T-helper 17 cell (primary cell): Measurements from ENCODE around the gene PTPRM. TPM values are rescaled to one million over a fixed set of nuclear protein-coding genes. Genes with fewer than 3 reads are reported as not detected.

ENCODE experiments used
- ATAC-seq: fragments of 150-1000 bp; cut with Tn5 transposase; 2 replicates; pipeline ENCODE4 v1.10.0; 2021; ENCODE audit warnings: mild to moderate bottlenecking, moderate library complexity
- DNase-seq, 3 donors: peaks; one replicate each; pipeline versions ENCODE4 v3.0.0 to v3.0.0-alpha.2; 2020 to 2021
- H3K9me3 ChIP-seq: one replicate; pipeline ENCODE4 v1.7.0; 2013; ENCODE audit warnings: low read length, mild to moderate bottlenecking; ENCODE audit not compliant: control insufficient read depth, poor library complexity, severe bottlenecking
- H3K27ac Mint-ChIP-seq: one replicate; pipeline ENCODE4 v1.8.0; 2022; ENCODE audit warnings: mild to moderate bottlenecking, moderate library complexity, mixed read lengths
- H3K27me3 Mint-ChIP-seq: one replicate; pipeline ENCODE4 v1.8.0; 2022; ENCODE audit warnings: mixed read lengths
- H3K36me3 Mint-ChIP-seq: one replicate; pipeline ENCODE4 v1.8.0; 2022; ENCODE audit warnings: low read depth, mixed read lengths
- H3K4me1 Mint-ChIP-seq: one replicate; pipeline ENCODE4 v1.8.0; 2022; ENCODE audit warnings: mild to moderate bottlenecking, mixed read lengths
- H3K4me3 Mint-ChIP-seq: one replicate; pipeline ENCODE4 v1.8.0; 2022; ENCODE audit warnings: mild to moderate bottlenecking, moderate library complexity, mixed read lengths
- total RNA-seq, 4 donors: library from RNA in 2 of 4; stranded (reverse) in 2 of 4; gene quantifications; one replicate each; pipeline ENCODE4 v1.2.3 and lab custom pipeline; 2022 to 2026

PTPRM gene
- total RNA-seq, 2 donors from 2014 or later, result 25.6 to 44.8 TPM

DNA sequence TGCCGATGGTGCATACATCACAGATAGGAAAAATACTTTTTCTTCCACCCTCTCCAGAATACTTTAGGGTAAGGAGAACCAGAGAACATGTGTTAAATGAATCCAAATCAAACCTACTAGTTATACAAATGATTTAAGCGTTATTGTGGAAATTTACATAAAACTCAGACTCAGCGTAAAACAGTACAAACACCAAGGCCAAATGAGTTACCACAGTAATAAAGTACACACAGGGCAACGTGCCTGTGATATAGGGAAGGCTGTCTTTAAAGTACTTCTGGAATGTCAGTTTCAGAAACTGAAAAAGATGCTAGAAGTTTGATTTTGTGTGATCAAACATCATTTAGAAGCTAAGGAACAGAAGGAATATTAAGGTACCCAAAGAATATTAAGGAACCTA, 46.9 kb downstream of the PTPRM start:
- ATAC-seq, result no peak
- no peak overlapping the region for H3K27ac Mint-ChIP-seq
- H3K36me3 Mint-ChIP-seq, result no peaks in the 10 kb centered on the region
- no peak for DNase-seq
- no peaks in the 10 kb centered on the region for H3K4me1 Mint-ChIP-seq
- no peak overlapping the region for H3K4me3 Mint-ChIP-seq
- no peaks in the 10 kb centered on the region for H3K9me3 ChIP-seq
- H3K27me3 Mint-ChIP-seq, result no peaks in the 10 kb centered on the region

DNA sequence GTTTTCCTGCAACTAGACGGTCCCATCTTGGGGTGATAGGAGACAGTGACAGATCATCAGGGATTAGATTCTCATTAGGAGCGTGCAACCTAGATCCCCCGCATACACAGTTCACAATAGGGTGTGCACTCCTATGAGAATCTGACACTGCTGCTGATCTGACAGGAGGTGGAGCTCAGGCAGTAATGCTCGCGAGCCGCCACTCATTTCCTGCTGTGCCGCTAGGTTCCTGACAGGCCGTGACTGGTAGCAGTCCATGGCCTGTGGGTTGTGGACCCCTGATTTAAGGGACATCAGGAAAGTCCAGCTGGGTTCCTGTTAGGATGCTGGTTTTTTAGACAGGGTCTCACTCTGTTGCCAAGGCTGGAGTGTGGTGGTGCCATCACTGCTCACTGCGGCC, 48.7 kb downstream of the PTPRM start:
- no peak for DNase-seq
- no peaks in the 10 kb centered on the region for H3K36me3 Mint-ChIP-seq
- peaks cover 2% of the 10 kb centered on the region for H3K4me1 Mint-ChIP-seq
- no peaks in the 10 kb centered on the region for H3K9me3 ChIP-seq
- no peak overlapping the region for H3K4me3 Mint-ChIP-seq
- H3K27me3 Mint-ChIP-seq, result no peaks in the 10 kb centered on the region
- no peak overlapping the region for H3K27ac Mint-ChIP-seq
- ATAC-seq, result no peak

DNA sequence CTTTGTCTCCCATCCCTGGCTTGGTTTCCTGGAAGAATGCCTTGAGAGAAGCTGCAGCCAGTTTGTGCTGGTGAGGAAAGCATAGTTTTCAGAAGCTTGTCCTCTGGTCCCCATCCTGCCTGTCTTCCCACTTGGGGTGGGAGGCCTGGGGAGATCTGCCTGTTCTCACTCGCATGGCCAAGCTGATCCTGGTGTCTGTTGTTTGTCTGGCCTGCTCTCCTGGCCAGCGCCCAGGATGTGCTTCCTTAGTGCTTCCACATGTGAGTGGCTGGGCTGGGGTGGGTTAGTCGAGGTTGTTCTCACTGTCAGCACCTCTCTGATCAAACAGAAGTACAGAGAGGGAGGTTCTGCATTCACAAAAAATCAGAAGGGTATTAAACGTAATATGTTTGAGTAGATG, 49.5 kb downstream of the PTPRM start:
- DNase-seq (no peak), ATAC-seq (no peak)
- H3K9me3 ChIP-seq, result no peaks in the 10 kb centered on the region
- Mint-ChIP-seq H3K27ac (no peak overlapping the region), H3K27me3 (no peaks in the 10 kb centered on the region), H3K36me3 (no peaks in the 10 kb centered on the region), H3K4me1 (peaks cover 2% of the 10 kb centered on the region), H3K4me3 (no peak overlapping the region)

DNA sequence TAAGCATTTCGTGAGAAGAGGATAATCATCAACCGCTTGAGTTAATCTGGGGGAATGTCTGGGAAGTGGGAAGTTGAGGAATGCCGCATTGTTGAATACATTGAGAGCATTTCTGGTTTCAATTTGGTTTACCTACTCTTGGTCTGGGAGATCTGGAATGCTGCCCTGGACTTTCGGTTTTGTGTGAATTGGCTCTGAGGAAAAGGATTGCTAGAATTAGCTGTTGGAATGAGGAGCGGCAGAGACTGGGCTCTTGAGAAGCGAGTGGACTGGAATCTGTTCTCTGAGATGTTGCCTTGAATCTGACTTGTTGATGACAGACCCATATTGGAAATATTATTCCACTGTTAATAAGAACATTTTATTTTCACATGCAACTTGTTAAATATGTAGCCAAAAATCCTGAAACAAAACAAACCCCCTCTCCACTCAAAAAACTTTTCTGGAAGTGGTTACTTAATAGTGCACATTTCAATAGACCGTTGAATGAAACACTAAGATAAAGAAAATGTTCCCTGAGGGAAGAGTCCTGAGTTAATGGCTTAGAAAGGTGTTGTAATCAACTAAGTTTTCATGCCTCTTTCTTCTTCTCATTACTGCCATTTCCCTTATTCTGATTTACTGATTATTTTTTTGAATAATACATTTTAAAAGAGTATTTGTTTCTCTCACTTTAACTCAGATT, 50.8 kb downstream of the PTPRM start:
- no peaks in the 10 kb centered on the region for H3K27me3 Mint-ChIP-seq
- H3K27ac Mint-ChIP-seq, result no peak overlapping the region
- DNase-seq, result no peak
- H3K4me1 Mint-ChIP-seq, result peaks cover 2% of the 10 kb centered on the region
- ATAC-seq, result no peak
- no peak overlapping the region for H3K4me3 Mint-ChIP-seq
- no peaks in the 10 kb centered on the region for H3K9me3 ChIP-seq
- H3K36me3 Mint-ChIP-seq, result no peaks in the 10 kb centered on the region

DNA sequence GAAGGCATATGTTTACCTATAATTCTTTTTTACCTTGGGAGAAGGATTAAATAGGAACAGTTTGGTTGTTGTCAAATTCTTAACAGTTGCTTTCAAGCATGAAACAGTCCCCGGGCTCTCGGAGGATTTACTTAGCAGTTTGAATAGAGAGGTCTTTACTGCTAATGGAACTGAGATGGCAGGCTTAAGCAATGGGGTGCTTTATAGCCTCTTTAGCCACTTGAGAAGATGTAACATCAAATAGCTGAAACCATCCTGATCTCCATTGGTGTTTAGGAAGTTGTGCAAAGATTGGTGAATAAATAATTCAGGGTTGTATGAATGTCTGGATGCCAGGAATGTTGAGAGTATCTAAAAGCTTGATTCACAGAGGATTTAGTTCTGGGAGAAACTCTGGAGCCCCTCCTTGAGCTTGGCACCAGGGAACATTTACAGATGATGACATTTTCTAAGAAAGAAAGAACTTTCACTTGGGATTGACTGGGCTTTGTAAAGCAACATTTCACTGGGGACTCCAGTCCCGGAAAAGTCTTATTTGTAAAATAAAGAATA, 51.9 kb downstream of the PTPRM start:
- H3K4me1 Mint-ChIP-seq, result peaks cover 2% of the 10 kb centered on the region
- no peak for ATAC-seq

DNA sequence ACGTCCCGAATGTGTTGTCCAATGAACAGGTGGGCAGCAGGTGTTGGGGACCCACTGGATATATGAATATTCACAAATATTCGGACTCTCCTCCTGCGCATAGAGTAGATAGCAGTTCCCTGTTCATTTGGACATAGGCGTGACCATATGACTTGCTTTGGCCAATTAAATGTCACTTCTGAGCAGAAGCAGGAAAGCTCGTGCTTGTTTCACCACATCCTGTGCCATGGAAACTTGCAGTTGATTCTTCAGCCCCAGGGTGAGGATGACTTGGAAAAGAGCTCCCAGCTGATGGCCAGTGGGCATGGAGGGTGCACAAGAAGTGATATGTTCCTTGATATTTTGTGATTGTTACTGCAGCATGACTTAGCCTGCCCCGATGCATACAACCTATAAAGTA, 52.6 kb downstream of the PTPRM start:
- H3K4me3 Mint-ChIP-seq, result no peak overlapping the region
- H3K27ac Mint-ChIP-seq, result no peak overlapping the region
- ATAC-seq, result no peak
- peaks cover 2% of the 10 kb centered on the region for H3K4me1 Mint-ChIP-seq
- no peaks in the 10 kb centered on the region for H3K9me3 ChIP-seq
- H3K27me3 Mint-ChIP-seq, result no peaks in the 10 kb centered on the region
- H3K36me3 Mint-ChIP-seq, result no peaks in the 10 kb centered on the region
- DNase-seq, result no peak

More for the DNA sequence above, 51.9 kb downstream of the PTPRM start:
- no peaks in the 10 kb centered on the region for H3K9me3 ChIP-seq
- Mint-ChIP-seq H3K27me3 (no peaks in the 10 kb centered on the region), H3K27ac (no peak overlapping the region), H3K36me3 (no peaks in the 10 kb centered on the region), H3K4me3 (no peak overlapping the region)
- no peak for DNase-seq

DNA sequence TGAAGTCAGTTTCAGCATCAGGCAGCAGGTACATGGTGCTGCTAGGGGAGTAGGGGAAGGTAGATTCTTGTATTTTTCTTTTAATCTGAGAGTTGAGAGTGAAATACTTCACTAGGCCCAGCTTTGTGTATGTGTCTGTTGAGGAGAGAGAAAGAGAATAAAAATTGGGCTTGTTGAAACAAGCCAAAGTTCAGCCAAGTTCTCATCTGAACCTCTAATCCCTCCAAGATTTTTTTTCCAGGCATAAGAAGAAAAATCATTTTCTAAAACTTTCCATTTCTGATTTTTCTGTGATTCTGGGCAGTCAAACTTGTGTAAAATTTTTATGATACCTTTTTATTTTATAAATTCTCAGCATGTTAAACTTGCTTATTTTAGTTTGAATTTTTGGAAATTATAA, 55.6 kb downstream of the PTPRM start:
- Mint-ChIP-seq H3K4me3 (no peak overlapping the region), H3K36me3 (no peaks in the 10 kb centered on the region), H3K27me3 (no peaks in the 10 kb centered on the region), H3K4me1 (peaks cover 2% of the 10 kb centered on the region), H3K27ac (no peak overlapping the region)
- H3K9me3 ChIP-seq, result no peaks in the 10 kb centered on the region
- DNase-seq (no peak), ATAC-seq (no peak)

DNA sequence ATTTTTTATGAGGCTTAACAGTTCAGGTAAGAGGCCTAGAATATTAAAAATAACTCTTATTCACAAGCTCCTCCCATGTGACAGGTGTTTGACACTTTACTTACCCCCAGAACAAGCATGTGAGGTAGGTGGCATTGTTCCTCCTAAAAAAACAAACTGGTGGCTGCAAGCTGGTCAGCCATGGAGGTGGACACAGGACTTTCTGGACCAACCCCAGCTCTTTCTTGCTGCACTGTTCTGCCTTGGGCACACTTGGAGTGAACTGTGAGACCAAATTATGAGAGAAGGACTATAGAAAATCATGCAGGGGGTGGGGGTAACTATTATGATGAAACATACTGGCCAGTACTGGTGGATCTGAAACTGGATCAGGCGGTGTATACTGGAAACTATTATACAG, 56.6 kb downstream of the PTPRM start:
- no peaks in the 10 kb centered on the region for H3K27me3 Mint-ChIP-seq
- no peaks in the 10 kb centered on the region for H3K9me3 ChIP-seq
- H3K36me3 Mint-ChIP-seq, result no peaks in the 10 kb centered on the region
- ATAC-seq (no peak), DNase-seq (no peak)
- H3K4me3 Mint-ChIP-seq, result no peak overlapping the region
- H3K27ac Mint-ChIP-seq, result no peak overlapping the region
- H3K4me1 Mint-ChIP-seq, result peaks cover 2% of the 10 kb centered on the region

DNA sequence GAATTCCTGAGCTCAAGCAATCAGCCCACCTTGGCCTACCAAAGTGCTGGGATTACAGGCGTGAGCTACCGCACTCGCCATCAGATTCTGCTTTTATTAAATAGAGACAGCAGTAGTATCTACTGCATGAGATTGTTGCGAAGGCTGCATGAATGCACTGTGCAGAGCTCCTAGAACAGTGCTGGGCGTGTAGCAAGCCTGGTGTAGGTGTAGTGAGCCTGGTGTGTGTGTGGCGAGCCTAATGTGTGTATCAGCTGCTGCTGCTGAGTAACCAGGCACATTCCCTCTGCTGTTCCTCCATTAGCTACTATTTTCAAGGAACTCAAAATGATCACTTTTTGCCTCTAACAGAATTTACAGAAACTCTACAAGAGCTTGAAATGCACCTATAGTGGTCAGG, 57.6 kb downstream of the PTPRM start:
- Mint-ChIP-seq H3K27me3 (no peaks in the 10 kb centered on the region), H3K36me3 (no peaks in the 10 kb centered on the region), H3K4me1 (peaks cover 2% of the 10 kb centered on the region), H3K4me3 (no peak overlapping the region), H3K27ac (no peak overlapping the region)
- H3K9me3 ChIP-seq, result no peaks in the 10 kb centered on the region
- DNase-seq (no peak), ATAC-seq (no peak)

DNA sequence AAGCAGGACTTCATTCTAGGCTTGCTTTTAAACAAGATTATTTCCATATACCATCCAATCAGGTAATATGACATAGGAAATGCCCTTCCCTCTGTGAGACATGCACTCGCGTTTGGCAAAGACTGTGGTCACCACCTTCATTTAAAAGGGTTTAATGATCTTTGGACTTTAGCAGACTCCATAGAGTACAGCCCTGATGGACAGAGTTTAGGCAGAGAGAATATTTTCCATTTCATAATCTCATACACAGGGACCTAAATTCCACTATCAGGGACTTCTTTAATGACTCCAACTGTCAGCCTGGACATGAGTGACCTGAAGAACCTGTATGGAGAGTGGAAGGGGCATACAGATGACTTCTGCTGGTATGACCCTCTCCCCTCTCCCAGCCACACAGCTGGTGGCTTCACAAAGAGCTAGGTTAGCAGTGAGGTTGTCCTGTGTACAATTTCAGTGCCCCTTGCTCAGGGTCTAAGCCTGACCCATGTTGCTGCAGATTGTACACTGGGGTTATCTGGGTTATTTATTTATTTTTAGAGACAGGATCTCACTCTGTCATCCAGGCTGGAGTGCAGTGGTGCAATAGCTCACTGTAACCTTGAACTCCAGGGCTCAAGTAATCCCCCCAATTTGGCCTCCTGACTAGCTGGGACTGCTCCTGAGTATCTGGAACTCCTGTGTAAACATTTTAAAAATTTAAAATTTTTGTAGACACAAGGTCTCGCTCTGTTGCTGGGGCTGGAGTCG, 59.2 kb downstream of the PTPRM start:
- no peak overlapping the region for H3K27ac Mint-ChIP-seq
- H3K27me3 Mint-ChIP-seq, result no peaks in the 10 kb centered on the region
- no peaks in the 10 kb centered on the region for H3K36me3 Mint-ChIP-seq
- H3K4me1 Mint-ChIP-seq, result no peaks in the 10 kb centered on the region
- no peaks in the 10 kb centered on the region for H3K9me3 ChIP-seq
- no peak for ATAC-seq
- no peak overlapping the region for H3K4me3 Mint-ChIP-seq
- DNase-seq, result no peak

DNA sequence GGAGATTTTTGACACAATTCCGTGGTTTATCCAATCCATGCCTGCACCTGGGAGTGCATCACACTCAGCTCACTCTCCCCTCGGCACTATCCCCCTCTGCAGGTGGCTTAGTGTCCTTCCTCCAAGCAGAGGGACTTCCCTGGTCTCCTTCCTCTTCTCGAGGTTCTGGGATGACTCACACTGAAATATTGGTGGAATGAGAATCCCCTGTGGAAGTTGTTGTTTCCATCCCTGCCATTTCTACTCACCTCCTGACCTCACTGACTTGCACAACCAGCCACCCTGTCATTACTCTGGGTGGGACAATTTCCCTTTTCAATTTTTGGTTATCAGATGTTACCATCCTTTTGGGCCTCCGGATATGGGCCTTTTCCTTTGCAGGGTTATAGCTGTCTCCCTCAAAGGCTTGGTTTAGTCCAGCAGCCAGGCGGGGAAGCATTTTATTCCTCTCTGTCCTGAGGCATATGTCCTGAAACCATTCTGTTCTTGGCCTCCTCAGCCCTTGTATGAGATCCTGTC, 59.9 kb downstream of the PTPRM start:
- Mint-ChIP-seq H3K4me1 (no peaks in the 10 kb centered on the region), H3K4me3 (no peak overlapping the region), H3K27ac (no peak overlapping the region), H3K27me3 (no peaks in the 10 kb centered on the region), H3K36me3 (no peaks in the 10 kb centered on the region)
- ATAC-seq, result no peak
- H3K9me3 ChIP-seq, result no peaks in the 10 kb centered on the region
- DNase-seq, result no peak

DNA sequence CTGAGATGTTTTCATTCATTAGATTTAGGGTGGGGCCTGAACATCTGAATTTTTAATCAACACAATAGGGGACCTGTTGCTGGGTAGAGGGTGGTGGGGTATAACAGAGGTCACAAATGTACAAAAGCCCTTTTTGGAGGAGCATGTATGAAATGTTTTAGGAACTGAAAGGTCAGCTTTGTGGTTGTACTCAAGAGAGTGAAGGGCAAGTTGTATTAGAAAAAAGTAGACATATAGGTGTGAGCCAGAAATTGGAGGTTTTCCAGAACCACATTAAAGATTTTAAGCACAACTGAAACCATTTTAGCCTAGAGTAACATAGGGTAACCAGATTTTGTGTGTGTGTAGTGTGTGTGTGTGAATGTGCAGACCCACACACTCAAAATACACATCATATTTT, 62.3 kb downstream of the PTPRM start:
- DNase-seq, result no peak
- ATAC-seq, result no peak
- Mint-ChIP-seq H3K4me3 (no peak overlapping the region), H3K27me3 (no peaks in the 10 kb centered on the region), H3K36me3 (no peaks in the 10 kb centered on the region), H3K27ac (no peak overlapping the region), H3K4me1 (no peaks in the 10 kb centered on the region)
- no peaks in the 10 kb centered on the region for H3K9me3 ChIP-seq

DNA sequence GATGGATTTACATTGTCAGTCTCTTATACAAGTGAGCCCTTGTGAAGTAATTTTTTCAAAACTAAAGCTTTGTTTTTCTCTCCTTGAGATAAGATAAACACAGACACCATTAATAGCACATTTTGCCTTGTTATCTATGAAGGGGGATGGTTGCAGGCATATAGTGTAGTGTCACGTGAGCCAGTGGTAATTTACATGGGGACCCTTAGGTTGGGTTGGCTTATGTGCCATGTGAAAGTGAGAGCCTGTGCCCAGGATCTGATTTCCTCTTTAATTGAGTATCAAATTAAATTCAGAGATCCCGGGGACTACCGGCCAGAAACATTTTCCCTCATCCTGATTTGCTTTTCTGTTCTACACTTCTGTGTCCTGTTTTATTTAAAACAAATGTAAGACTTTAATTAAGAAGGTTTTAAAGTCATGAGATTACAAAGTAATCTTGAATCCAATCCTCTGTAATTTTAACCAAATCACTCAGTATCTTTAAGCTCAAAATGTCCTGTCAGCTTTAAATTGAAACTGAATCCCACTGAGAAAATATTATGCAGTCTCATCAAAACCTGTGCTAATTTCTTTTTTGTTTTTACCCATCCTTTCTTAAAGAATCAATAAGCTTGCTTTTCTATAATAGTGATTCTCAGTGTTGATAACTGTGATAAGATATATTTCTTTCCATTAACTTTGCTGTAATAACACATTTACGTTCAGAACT, 63.8 kb downstream of the PTPRM start:
- no peaks in the 10 kb centered on the region for H3K4me1 Mint-ChIP-seq
- no peaks in the 10 kb centered on the region for H3K9me3 ChIP-seq
- DNase-seq (no peak), ATAC-seq (no peak)
- no peaks in the 10 kb centered on the region for H3K27me3 Mint-ChIP-seq
- no peak overlapping the region for H3K4me3 Mint-ChIP-seq
- no peak overlapping the region for H3K27ac Mint-ChIP-seq
- H3K36me3 Mint-ChIP-seq, result no peaks in the 10 kb centered on the region
